T-helper 2 cell (primary cell): ENCODE measurements around the gene RIN3.

ENCODE experiments used
- DNase-seq, 5 experiments: peaks; one replicate each; pipeline versions ENCODE4 v3.0.0 to v3.0.0-alpha.2; 2012 to 2022

Gene RIN3

GRCh38 chr14:92578511-92578910 is 64.9 kb downstream of the RIN3 start:
- no peak for DNase-seq

- DNase-seq, result no peak
Measured at GRCh38 chr14:92579244-92579936, 65.8 kb downstream of the RIN3 start.

GRCh38 chr14:92581206-92581605 is 67.6 kb downstream of the RIN3 start:
- DNase-seq, result no peak

GRCh38 chr14:92581966-92582566 is 68.5 kb downstream of the RIN3 start:
- peak in 1 of 5 experiments; percentile 28 for DNase-seq

- peak in 1 of 5 experiments; percentile 45 for DNase-seq
Measured at GRCh38 chr14:92582706-92583452, 69.3 kb downstream of the RIN3 start.

- DNase-seq, result no peak
Measured at GRCh38 chr14:92584220-92584619, 70.6 kb downstream of the RIN3 start.

GRCh38 chr14:92584816-92585215 is 71.2 kb downstream of the RIN3 start:
- no peak for DNase-seq

- peak in 2 of 5 experiments; percentile 80 to 89 for DNase-seq
Measured at GRCh38 chr14:92585981-92586937, 72.7 kb downstream of the RIN3 start.

GRCh38 chr14:92586963-92587699 is 73.5 kb downstream of the RIN3 start:
- peak in 2 of 5 experiments; percentile 26 to 48 for DNase-seq

GRCh38 chr14:92587700-92588085 is 74.1 kb downstream of the RIN3 start:
- no peak for DNase-seq

GRCh38 chr14:92589213-92589852 is 75.8 kb downstream of the RIN3 start:
- peak in 1 of 5 experiments; percentile 15 for DNase-seq

- DNase-seq, result no peak
Measured at GRCh38 chr14:92590176-92590575, 76.6 kb downstream of the RIN3 start.

GRCh38 chr14:92590941-92591340 is 77.4 kb downstream of the RIN3 start:
- no peak for DNase-seq

- no peak for DNase-seq
Measured at GRCh38 chr14:92591346-92591745, 77.8 kb downstream of the RIN3 start.

GRCh38 chr14:92595267-92595666 is 81.7 kb downstream of the RIN3 start:
- DNase-seq, result no peak

GRCh38 chr14:92596331-92596907 is 82.8 kb downstream of the RIN3 start:
- no peak for DNase-seq

- DNase-seq, result no peak
Measured at GRCh38 chr14:92597906-92598905, 84.6 kb downstream of the RIN3 start.

GRCh38 chr14:92599811-92600210 is 86.2 kb downstream of the RIN3 start:
- no peak for DNase-seq

- no peak for DNase-seq
Measured at GRCh38 chr14:92600318-92601053, 86.9 kb downstream of the RIN3 start.
